K562 (cell line): Measurements from ENCODE around the gene CSMD2. TPM values are rescaled to one million over a fixed set of nuclear protein-coding genes. Genes with fewer than 3 reads are reported as not detected.

Source experiments
- ATAC-seq: fragments of 200-7000 bp; cut with Tn5 transposase; 3 replicates; pipeline ENCODE4 v1.9.1; 2020; ENCODE audit warnings: moderate library complexity
- BruUV-seq: library from RNA; stranded (reverse); fragments of 400-500 nt; replicated peaks from 2 replicates; lab custom pipeline; 2021; lab: Mats Ljungman, UMichigan
- CTCF ChIA-PET: fragments of 300-600 bp; formaldehyde crosslinking; extraction: SDS; loops from one replicate; lab custom pipeline; 2021; ENCODE audit warnings: low intra/inter-chr PET ratio; lab: Yijun Ruan, JAX
- POLR2A ChIA-PET: fragments of 300-600, 350-650 bp; sonication (Branson Sonifier 250); formaldehyde crosslinking; extraction: SDS; loops from one replicate; lab custom pipeline; 2021; ENCODE audit warnings: antibody characterized with exemption, inconsistent platforms; lab: Yijun Ruan, JAX
- DNase-seq, 4 experiments: peaks; one replicate each; pipeline versions ENCODE4 v3.0.0 to v3.0.0-alpha.2; 2011 to 2018; ENCODE audit warnings: low spot score in 3 of 4, mixed read lengths in 3 of 4; ENCODE audit errors: extremely low read depth in 1 of 4
- FAIRE-seq: peaks from 2 replicates; lab custom pipeline; 2011; peaks lifted over from hg19 to GRCh38; lab: Jason Lieb, UNC
- H2AFZ ChIP-seq: 2 replicates; pipeline ENCODE4 v1.6.0; 2011; ENCODE audit warnings: low read depth, low read length, control low read depth, inconsistent platforms
- H3K27ac ChIP-seq: fragments of 200-600 bp; 3 replicates; pipeline ENCODE4 v1.8.0; 2011; ENCODE audit warnings: low read depth, mild to moderate bottlenecking, control low read depth, inconsistent platforms, low read length, moderate library complexity, mixed read lengths; ENCODE audit errors: extremely low read depth
- H3K27me3 ChIP-seq, 2 experiments: fragments of 300-600 bp in 1 of 2; 2 replicates in 1 of 2; 3 replicates in 1 of 2; pipeline versions ENCODE4 v1.6.0 to v1.8.0; 2011; ENCODE audit warnings: inconsistent platforms in 2 of 2, low read length in 2 of 2, mild to moderate bottlenecking in 1 of 2, mixed read lengths in 1 of 2, moderate library complexity in 1 of 2; ENCODE audit not compliant: control insufficient read depth in 2 of 2, insufficient read depth in 2 of 2
- H3K36me3 ChIP-seq: fragments of 300-600 bp; 3 replicates; pipeline ENCODE4 v1.8.0; 2011; ENCODE audit warnings: mild to moderate bottlenecking, low read length, inconsistent platforms; ENCODE audit not compliant: control insufficient read depth, insufficient read depth
- H3K4me1 ChIP-seq, 2 experiments: fragments of 200-600 bp in 1 of 2; replicated peaks in 1 of 2; 2 replicates in 1 of 2; 3 replicates in 1 of 2; pipeline versions ENCODE4 v1.5.1 to v1.8.0; 2011; ENCODE audit warnings: inconsistent platforms in 2 of 2, low read length in 2 of 2, mild to moderate bottlenecking in 1 of 2, mixed read lengths in 1 of 2, moderate library complexity in 1 of 2; ENCODE audit not compliant: control insufficient read depth in 2 of 2, insufficient read depth in 2 of 2
- H3K4me2 ChIP-seq: 2 replicates; pipeline ENCODE4 v1.6.1; 2011; ENCODE audit warnings: low read length, control low read depth, inconsistent platforms, mixed read lengths; ENCODE audit not compliant: insufficient read depth
- H3K4me3 ChIP-seq: fragments of 200-600 bp; sonication (generic), shearing (Covaris generic); 2 replicates; pipeline ENCODE4 v1.5.1; 2016; ENCODE audit warnings: control low read depth, inconsistent platforms
- H3K79me2 ChIP-seq: fragments of 200-600 bp; 3 replicates; pipeline ENCODE4 v1.8.0; 2011; ENCODE audit warnings: low read length, inconsistent platforms; ENCODE audit not compliant: control insufficient read depth, insufficient read depth
- H3K9ac ChIP-seq, 2 experiments: 2 replicates each; pipeline versions ENCODE4 v1.6.0 to v1.6.1; 2011; ENCODE audit warnings: low read depth in 2 of 2, low read length in 2 of 2, control low read depth in 1 of 2, inconsistent platforms in 1 of 2, mild to moderate bottlenecking in 1 of 2, mixed read lengths in 1 of 2; ENCODE audit not compliant: insufficient read depth in 1 of 2
- H3K9me1 ChIP-seq: one replicate; pipeline ENCODE4 v1.6.0; 2011; ENCODE audit warnings: inconsistent platforms, mild to moderate bottlenecking, low read length, moderate library complexity; ENCODE audit not compliant: control insufficient read depth, insufficient read depth
- H3K9me3 ChIP-seq: replicated peaks from 2 replicates; pipeline ENCODE4 v1.5.1; 2011; ENCODE audit warnings: low read depth, low read length, inconsistent platforms; ENCODE audit not compliant: control insufficient read depth, insufficient read depth
- H4K20me1 ChIP-seq: replicated peaks from 2 replicates; pipeline ENCODE4 v1.6.1; 2011; ENCODE audit warnings: low read length, inconsistent platforms, mixed read lengths; ENCODE audit not compliant: control insufficient read depth, insufficient read depth
- HLTF ChIP-seq: fragments of 450-650 bp; IDR thresholded peaks from 2 replicates; pipeline ENCODE4 v1.6.1; 2016
- KDM1A ChIP-seq, 2 experiments: fragments of 450-650 bp; IDR thresholded peaks; 2 replicates each; pipeline ENCODE4 v1.6.1; 2016; ENCODE audit warnings: mild to moderate bottlenecking in 2 of 2
- POLR3G ChIP-seq: IDR thresholded peaks from 2 replicates; pipeline ENCODE4 v1.6.1; 2011; ENCODE audit not compliant: insufficient read length, insufficient replicate concordance; ENCODE audit errors: extremely low read depth
- U2AF2 ChIP-seq: fragments of 200-400 bp; formaldehyde crosslinking; optimal IDR thresholded peaks from 2 replicates; pipeline ENCODE3; 2017; ENCODE audit warnings: low read depth, mild to moderate bottlenecking, low read length
- ZNF174 ChIP-seq: fragments of 250-450 bp; sonication (Bioruptor Pico); IDR thresholded peaks from 2 replicates; pipeline ENCODE4 v1.4.0; 2020; ENCODE audit warnings: mild to moderate bottlenecking
- ZNF551 ChIP-seq: fragments of 250-450 bp; sonication (Bioruptor Pico); IDR thresholded peaks from 2 replicates; pipeline ENCODE4 v1.5.0; 2021; ENCODE audit warnings: mild to moderate bottlenecking, moderate library complexity
- WGBS: fragments of 100-300 bp; shearing (Covaris generic); methylation state at CpG from one replicate; pipeline ENCODE4 v1.1.6; 2016; ENCODE audit warnings: low coverage, mixed read lengths; ENCODE audit not compliant: insufficient coverage; ENCODE audit errors: missing lambda C conversion rate; 5-methylcytosine and 5-hydroxymethylcytosine counted together
- in situ Hi-C: fragments of 300-500 bp; cut with MboI; formaldehyde crosslinking; loops from 4 replicates; pipeline ENCODE4 v1.15.0; 2018; ENCODE audit warnings: inconsistent platforms, mixed read lengths
- intact Hi-C: fragments of 100-400 bp; cut with micrococcal nuclease; formaldehyde crosslinking; loops from 2 replicates; pipeline ENCODE4 v1.14.2; 2022
- polyA plus RNA-seq, 8 experiments: library from polyadenylated mRNA; depleted of rRNA in 4 of 8; stranded (reverse) in 5 of 8; unstranded in 3 of 8; fragments of >200 nt; fragmentation: Nextera tagmentation in 2 of 8; fragmentation: Illumina TruSeq in 1 of 8; extraction: Ambion mirVana in 2 of 8; extraction: Trizol in 1 of 8; gene quantifications; 2 replicates each; pipeline versions ENCODE4 v1.2.1 to v1.2.3, GENCODE V29; 2011 to 2014; ENCODE audit warnings: inconsistent platforms in 1 of 8, missing spikeins in 1 of 8
- total RNA-seq, 7 experiments: library from RNA; depleted of rRNA in 6 of 7; stranded (reverse); fragments of >200 nt in 6 of 7; fragmentation: Illumina TruSeq in 2 of 7; extraction: Trizol in 2 of 7; gene quantifications; 2 replicates each; pipeline versions ENCODE4 v1.2.1 to v1.2.3, GENCODE V29; 2011 to 2021; ENCODE audit warnings: low replicate concordance in 1 of 7
- TF ChIP-seq, protein P1 (sequence below): fragments of 450-650 bp; IDR thresholded peaks from 2 replicates; pipeline ENCODE4 v1.6.1; 2017; ENCODE audit warnings: antibody characterized with exemption, mild to moderate bottlenecking

The CSMD2 gene
- total and polyA plus RNA-seq, 9 of the 15 experiments (the other 6 are each of a cell fraction or from before 2014, with no cell fraction given): not detected

- in situ Hi-C loops (no loop called here), intact Hi-C loops (no loop called here)
- ATAC-seq (no peak), FAIRE-seq (no peak), DNase-seq (no peak)
- Histone ChIP-seq H3K4me1 (no peaks in the 10 kb centered on the region), H3K79me2 (no peaks in the 10 kb centered on the region), H3K9ac (no peak overlapping the region), H3K9me1 (no peaks in the 10 kb centered on the region), H3K9me3 (no peaks in the 10 kb centered on the region), H2AFZ (no peak overlapping the region), H3K36me3 (no peaks in the 10 kb centered on the region), H3K27ac (no peak overlapping the region), H3K4me2 (no peak overlapping the region), H3K4me3 (no peak overlapping the region), H4K20me1 (no peaks in the 10 kb centered on the region; the same call in 1 of the 2 replicates), H3K27me3 (peaks cover 0 to 13% of the 10 kb centered on the region in 2 experiments; a peak in 1 of 5 replicates)
- BruUV-seq: no TSS peak
- CTCF ChIA-PET: no interaction called here
- POLR2A ChIA-PET: no interaction called here
- WGBS: 0% methylated on average over 3 of the region's 3 CpGs
- TF ChIP-seq U2AF2: no peak
- TF ChIP-seq, protein P1, sequence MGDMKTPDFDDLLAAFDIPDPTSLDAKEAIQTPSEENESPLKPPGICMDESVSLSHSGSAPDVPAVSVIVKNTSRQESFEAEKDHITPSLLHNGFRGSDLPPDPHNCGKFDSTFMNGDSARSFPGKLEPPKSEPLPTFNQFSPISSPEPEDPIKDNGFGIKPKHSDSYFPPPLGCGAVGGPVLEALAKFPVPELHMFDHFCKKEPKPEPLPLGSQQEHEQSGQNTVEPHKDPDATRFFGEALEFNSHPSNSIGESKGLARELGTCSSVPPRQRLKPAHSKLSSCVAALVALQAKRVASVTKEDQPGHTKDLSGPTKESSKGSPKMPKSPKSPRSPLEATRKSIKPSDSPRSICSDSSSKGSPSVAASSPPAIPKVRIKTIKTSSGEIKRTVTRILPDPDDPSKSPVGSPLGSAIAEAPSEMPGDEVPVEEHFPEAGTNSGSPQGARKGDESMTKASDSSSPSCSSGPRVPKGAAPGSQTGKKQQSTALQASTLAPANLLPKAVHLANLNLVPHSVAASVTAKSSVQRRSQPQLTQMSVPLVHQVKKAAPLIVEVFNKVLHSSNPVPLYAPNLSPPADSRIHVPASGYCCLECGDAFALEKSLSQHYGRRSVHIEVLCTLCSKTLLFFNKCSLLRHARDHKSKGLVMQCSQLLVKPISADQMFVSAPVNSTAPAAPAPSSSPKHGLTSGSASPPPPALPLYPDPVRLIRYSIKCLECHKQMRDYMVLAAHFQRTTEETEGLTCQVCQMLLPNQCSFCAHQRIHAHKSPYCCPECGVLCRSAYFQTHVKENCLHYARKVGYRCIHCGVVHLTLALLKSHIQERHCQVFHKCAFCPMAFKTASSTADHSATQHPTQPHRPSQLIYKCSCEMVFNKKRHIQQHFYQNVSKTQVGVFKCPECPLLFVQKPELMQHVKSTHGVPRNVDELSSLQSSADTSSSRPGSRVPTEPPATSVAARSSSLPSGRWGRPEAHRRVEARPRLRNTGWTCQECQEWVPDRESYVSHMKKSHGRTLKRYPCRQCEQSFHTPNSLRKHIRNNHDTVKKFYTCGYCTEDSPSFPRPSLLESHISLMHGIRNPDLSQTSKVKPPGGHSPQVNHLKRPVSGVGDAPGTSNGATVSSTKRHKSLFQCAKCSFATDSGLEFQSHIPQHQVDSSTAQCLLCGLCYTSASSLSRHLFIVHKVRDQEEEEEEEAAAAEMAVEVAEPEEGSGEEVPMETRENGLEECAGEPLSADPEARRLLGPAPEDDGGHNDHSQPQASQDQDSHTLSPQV: no peak
- no peak for TF ChIP-seq POLR3G
- no peak for TF ChIP-seq ZNF551 (CRISPR knock-in tag)
- no peak for TF ChIP-seq HLTF
- no peak for TF ChIP-seq KDM1A (IDR thresholded peaks at IDR 0.05)
- TF ChIP-seq ZNF174: no peak
Measured at GRCh38 chr1:34192621-34193020, 27.6 kb upstream of the CSMD2 start.
